ENCODE results near the gene GP5.

- TF ChIP-seq CTCF (IDR thresholded peaks at IDR 0.05) (no peak), ERG (CRISPR knock-in tag; IDR thresholded peaks at IDR 0.05) (no peak), TEAD4 (CRISPR knock-in tag; IDR thresholded peaks at IDR 0.05) (no peak), USF2 (CRISPR knock-in tag; IDR thresholded peaks at IDR 0.05) (no peak), TP53 (CRISPR knock-in tag; IDR thresholded peaks at IDR 0.05) (no peak), ZNF138 (CRISPR knock-in tag; conservative IDR thresholded peaks at IDR 0.05) (no peak), PRDM15 (CRISPR knock-in tag; IDR thresholded peaks at IDR 0.05) (no peak), SOX15 (CRISPR knock-in tag; IDR thresholded peaks at IDR 0.05) (no peak), ELF4 (CRISPR knock-in tag; IDR thresholded peaks at IDR 0.05; ENCODE audit: low read depth) (no peak), ZNF121 (CRISPR knock-in tag; IDR thresholded peaks at IDR 0.05) (no peak), ZBTB43 (CRISPR knock-in tag; IDR thresholded peaks at IDR 0.05) (no peak), USF1 (CRISPR knock-in tag; IDR thresholded peaks at IDR 0.05) (no peak)
Measured at GRCh38 chr3:194376241-194376560, 22.9 kb downstream of the GP5 start.

Measured in WTC11 (cell line).